Skin of body (tissue), 2 donors: ENCODE results near the gene SLC39A3. TPM values are rescaled to one million over a fixed set of nuclear protein-coding genes. Genes with fewer than 3 reads are reported as not detected.
A peak's percentile ranks its signal among the peaks of the same experiment; 100 is the strongest.

ENCODE experiments used
- DNase-seq: peaks from one replicate; lab custom pipeline; 2025; lab: John Stamatoyannopoulos, UW
- total RNA-seq: library from RNA; depleted of rRNA; stranded (reverse); fragments of >200 nt; gene quantifications from one replicate; pipeline ENCODE4 v1.2.3, GENCODE V29; 2014

The SLC39A3 gene, protein sequence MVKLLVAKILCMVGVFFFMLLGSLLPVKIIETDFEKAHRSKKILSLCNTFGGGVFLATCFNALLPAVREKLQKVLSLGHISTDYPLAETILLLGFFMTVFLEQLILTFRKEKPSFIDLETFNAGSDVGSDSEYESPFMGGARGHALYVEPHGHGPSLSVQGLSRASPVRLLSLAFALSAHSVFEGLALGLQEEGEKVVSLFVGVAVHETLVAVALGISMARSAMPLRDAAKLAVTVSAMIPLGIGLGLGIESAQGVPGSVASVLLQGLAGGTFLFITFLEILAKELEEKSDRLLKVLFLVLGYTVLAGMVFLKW
- total RNA-seq, result 8.7 TPM

DNA sequence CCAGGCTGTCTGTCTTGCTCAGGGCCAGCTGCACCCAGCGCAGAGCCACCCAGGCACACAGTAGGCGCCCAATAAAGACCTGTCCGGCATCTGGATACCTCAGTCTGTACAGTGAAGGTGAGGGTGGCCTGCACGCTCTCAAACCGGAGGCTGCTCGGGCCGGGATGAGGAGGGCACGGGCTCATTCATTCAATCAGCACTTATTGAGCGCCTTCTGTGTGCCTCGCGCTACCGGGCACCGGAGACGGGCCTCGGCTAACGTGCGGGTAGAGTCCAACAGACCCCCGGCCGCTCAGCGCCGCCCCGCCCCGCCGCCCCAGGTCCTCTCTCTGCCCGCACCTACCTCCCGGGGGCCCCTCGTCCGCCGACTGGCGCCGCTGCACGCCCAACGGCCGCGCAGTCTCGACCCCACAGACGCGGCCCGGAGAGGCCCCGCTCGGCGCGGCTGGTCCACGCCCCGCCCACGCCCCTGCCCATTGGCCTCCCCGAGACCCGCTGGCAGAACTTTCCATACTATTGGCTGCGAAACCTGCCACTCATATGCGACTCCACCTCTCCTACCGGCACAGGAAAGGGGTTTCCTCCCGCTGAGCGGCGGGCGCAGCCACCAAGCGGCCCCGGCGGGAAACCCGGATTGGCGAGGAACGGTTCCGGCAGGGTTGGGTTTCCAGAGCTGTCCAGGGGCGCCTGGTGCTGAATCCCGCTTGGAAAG, at the start of gene SLC39A3:
TSS of gene SLC39A3 (minus strand) at position 416 of the 712 bp plus-strand sequence. CDS start 2,760 bp downstream, outside the sequence.
- peak; percentile 97 for DNase-seq

DNA sequence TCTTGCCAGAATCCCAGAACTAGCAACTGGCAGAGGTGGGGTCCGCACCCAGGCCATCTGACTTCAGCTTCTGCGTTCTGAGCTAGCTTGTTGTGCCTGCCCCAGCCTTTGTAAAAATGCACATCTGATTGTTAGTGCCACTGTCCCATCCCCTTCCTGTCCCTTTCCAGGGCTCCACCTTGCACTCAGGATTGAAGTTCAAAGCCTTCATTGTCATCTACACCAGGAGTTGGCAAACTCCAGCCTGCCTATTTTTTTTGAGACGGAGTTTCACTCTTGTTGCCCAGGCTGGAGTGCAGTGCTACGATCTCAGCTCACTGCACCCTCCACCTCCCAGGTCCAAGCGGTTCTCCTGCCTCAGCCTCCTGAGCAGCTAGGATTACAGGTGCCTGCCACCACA, 48.4 kb upstream of the SLC39A3 start:
- DNase-seq, result no peak

DNA sequence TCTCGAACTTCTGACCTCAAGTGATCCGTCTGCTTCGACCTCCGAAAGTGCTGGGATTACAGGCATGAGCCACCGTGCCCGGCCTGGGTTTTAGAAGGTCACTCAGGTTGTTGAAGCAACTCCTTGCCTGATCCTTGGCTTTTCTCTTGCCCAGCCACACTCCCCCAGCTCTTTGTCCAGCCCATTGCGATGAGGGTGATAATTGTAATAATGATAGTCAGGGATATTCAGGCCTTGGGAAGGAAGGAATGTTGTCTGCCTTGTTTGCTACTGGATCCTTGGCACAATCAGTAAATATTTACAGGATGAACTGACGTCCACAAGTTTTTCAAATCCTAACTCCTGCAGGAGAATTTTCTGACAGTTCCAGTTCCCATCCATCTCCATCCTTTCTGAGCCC, 47.3 kb upstream of the SLC39A3 start:
- DNase-seq, result no peak

DNA sequence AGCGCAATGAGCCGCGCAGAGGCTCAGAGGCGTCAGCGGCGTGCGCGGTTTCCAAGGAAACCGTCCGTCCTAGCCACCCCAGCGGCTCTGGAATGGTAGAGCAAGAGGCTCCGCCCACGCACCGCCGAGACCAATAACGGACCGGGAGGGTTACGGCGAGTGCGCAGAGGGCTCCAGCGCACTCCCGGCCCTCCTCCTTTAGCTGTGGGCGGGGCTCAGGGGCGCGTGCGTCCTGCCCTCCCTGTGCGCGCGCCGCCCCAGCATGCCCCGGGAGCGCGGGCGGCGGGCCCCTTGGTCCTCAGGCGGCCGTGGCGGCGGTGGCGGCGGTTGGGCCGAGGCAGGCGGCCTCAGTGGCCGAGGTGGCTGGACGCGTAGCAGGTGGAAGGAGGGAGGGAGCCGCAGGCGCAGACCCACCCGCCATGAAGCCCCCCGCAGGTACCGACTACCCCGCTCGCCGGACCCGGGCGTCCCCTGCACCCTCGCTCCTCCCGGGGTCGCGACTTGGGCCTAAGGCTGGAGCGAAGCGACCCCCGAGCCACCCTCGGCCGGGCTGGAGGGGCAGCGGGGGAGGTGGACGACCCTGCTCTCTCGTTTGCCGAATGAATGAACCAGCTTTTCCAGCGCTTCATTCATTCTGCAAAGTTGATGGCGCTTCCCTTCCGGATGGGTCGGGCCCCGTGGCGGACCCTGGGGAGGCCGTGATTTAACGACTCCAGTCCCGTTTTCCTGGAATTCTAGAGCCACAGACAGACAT, 45.6 kb upstream of the SLC39A3 start, which contains the start of gene THOP1:
TSS of gene THOP1 (plus strand) at position 260 of the 754 bp plus-strand sequence. CDS start at position 420, 160 bp downstream.
- DNase-seq, result peak; percentile 98

DNA sequence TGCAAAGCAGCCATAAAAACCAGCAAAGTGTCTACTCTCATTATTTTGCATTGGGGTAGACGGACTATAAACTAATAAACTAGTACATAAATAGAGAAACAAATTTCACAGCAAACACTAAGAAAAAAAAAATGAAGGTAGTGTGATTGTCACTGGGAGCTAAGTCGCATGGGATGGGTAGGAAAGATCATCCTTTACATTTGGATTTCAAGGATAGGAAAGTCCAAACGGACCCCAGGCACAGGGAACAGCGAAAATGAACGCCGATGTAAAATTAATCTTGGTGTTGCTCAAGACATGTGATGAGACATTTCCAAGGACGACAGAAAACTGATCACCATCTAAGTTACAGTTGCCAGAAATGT, 43.9 kb upstream of the SLC39A3 start:
- no peak for DNase-seq

DNA sequence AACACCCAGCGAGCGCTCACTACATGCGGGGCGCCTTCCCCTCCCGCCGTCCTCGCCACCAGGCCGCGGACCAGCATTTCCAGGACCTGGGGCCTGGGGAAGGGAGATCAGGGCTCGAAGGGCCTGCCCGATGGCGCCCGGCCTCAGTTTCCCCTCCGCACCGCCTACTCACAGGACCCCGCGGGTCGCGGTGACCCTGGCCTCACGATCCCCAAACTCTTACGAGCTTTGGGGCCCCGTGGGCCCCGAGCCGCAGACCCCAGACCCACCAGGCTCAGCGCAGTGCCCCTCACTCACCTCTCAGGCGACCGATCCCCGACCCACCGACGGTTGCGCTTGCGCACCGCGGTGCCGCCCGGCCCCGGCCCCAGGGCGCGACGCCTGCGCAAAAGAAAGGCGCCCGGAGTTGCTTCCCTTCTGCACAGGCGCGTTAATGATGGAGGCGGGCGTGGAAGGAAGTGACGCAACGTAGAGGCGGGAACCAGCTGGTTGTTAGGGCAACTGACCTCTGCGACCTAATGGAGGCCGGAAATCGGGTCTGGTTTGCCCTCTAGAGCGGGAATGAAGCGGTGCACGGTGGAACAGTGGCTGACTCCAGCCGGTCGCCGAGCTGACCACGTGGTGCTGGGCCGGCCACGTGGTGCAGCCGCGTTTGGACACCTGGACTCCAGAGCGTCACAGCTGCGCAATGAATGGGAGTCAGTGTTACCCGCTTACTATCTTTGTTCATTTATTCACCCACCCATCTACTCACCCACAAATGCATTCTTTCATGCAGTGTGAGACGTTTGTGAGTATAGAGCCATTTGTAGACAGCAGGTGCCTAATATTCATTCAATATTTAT, 43.3 kb upstream of the SLC39A3 start, which contains the start of gene SGTA:
TSS of gene SGTA (minus strand) at position 338 of the 845 bp plus-strand sequence. CDS start 14,205 bp downstream, outside the sequence.
- DNase-seq, result peak; percentile 95

DNA sequence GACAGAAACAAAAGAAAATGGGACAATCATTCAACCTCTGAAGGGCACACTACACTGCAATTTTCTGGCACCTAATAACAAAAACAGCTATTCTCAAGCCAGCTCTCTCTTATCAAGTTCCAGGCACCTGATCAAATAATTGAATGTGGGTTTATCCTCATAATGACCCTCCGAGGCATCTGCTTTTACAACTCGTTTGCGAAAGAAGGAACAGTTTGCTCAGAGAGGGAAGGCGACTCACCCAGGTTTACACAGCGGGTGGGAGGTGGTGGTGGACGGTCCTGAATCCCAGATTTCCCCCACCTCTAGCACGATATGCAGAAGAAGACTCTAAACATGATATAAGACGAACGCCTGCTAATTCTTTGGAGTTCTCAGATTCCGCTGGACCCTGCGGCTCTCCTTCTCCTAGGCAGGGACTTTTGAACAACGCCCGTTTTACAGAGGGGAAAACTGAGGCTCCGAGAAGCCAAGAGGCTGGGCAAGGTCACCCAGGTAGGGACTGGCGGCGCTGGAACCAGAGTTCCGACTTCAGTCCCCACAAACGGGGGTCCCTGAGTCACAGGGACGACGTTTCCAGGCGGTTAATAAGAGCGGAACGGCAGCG, 42.6 kb upstream of the SLC39A3 start:
- no peak for DNase-seq

DNA sequence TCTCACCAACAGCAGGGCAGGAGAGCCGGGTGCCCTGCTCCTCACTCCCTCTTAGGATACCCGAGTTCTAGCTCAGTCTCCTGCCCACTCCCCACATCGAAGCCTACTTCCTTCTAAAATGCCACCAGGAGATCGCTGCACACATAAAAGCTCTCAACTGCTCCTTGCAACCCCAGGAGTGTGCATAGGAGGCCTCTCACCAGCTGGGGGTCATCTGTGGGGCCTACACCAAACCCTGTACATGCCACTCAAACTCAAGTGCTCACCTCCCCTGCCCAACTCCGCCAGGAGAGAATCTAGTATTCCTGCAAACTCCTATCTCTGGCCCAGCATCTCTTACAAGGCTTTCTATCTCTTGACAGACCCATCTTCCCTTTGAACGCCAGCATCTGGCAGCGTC, 40.5 kb upstream of the SLC39A3 start:
- no peak for DNase-seq

DNA sequence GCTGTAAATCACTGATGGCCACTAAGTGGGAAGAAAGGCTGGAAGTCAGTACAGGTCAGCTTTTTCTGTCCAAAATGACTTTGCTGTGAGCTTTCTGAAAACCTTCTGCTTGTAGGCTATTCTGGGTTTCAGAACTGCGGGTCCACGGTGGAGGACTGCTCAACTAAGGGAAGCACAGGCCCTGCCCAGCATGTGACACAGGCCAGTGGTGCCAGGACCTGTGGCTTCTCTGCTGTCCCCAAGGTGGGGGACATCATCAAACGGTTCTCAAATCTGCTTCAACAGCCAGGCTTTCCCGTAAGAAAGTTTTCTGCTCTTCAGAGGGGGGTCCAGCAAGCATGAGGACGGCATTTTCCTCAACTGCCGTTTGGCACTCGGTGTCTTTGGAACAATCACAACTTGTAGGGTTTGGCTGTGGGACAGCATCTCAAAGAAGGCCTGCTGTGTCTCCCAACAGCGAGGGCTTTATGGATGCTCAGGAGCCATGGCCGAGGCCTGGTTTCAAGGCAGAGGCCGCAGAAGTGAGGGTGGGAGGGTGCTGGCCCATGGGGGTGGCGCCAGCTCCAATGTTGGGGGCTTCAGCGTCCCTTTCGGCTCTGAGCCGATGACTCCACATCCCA, 39.4 kb upstream of the SLC39A3 start:
- DNase-seq, result no peak

DNA sequence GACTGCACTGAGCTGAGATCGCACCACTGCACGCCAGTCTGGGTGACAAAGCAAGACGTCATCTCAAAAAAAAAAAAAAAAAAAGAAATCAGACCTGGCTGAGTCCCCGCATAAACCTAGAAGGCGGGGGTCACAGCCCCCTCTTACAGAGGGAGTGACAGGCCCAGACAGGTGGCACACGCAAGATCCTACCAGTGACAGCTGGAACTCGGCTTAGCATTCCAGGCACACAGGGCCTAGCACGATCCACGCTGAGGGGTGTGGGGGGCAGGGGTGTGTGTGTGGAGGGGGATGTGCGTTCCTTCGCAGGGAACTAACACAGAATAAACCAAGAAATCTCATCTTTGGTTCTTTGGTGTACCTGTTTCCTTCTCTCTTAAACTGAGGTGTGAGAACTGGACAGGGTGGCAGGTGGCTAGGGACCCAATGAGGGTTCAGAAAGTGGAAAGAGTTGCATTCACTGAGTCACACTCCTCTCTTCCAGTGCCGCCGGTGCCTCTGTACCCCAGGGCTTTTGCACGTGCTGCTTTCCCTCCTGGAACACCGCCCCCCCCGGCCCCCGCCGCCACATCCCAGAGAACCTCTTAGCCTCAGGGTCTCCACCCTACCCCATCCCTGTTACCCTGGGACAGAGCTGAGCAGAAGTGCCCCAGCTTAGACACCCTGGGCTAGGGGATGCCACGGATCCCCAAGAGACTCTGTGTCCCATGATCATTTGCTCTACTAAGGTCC, 38.3 kb upstream of the SLC39A3 start:
- DNase-seq, result no peak

DNA sequence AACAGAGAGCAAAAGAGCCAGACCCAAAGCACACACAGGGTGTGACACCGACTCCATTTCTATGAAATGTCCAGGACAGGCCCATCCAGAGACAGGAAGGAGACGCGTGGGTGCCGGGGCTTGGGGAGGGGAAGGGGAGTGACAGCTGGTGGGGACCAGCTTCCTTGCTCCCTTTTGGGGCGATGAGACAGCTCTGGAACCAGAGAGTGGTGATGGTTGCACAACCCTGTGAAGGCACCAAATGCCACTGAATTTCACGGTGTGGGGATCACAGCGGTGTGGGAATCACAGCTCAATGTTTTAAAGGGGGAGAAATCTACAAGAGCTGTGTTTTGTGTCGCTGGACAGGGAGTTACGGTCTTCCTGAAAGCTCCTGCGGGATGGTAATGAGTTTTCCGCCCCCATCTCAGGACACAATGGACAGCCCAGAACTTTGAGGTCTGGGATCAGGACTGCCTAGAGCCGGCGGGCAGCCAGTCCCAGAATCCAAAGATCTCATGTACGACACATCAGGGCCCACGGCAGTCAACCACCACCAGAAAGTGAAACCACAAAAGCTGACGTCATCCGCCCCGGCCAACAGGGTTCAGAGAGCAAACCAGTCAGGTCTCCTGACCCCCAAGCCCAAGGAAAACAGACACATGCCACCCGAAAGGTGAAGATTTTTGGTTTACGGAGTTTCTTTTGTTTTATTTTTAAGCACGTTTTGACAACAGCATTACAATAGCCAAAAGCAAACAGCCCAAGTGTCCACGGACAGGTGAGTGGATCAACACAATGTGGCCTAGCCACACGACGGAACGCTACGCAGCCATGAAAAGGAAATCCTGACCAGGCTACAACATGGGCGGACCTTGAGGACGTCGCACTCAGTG, 36.0 kb upstream of the SLC39A3 start:
- no peak for DNase-seq

DNA sequence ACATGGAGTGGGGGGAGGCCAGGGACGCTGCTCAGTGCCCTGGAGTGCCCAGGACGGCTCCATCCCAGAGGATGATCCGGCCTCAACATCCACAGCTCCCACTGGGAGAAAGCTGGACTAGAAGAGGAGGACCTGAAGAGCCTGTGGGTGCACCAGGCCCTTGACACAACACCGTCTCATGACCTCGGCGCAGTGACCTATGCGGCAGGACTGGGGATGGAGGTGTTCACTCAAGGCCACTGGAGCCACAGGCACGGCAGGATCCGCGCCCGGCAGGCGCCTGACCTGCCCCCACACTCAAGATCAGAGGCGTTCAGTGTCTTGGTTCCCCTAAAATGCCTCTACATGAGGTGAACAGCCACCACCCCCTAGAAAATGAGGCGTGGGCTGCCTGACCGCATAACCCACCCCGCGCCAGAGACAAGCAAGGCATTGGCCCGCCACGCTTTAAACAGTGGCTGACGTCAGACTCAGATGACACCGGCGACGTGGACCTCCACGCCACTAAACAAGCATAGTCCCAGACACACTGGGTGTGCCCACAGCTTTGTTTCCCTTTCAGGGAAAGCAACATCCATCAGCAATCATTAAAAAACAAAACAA, 35.2 kb upstream of the SLC39A3 start:
- DNase-seq, result no peak

DNA sequence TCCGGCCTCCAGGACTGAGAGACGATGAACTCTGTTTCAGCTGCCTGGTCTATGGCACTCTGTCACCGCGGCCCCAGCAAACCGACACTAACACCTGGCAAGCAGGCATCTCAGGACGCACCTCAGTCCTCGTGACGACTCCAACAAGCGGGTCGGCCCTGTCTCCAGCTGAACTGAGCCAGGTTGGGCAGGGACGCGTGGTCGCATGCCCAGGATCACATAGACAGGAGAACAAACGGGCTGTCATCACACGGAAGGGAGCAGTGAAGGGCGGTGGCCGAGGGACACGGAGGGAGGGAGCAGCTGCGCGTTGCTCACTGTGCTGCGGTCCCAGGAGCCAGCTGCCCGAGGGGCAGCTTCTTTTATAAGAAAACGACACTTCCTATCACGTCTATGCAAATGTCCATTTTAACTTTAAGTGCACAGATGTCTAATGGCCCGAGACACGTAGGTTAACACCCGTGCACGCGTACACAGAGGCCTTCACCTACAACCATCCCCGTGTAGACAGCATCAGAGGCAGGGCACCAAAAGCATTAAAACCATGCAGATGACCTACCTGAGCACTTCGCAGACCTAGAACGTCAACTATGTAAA, 34.4 kb upstream of the SLC39A3 start:
- no peak for DNase-seq

DNA sequence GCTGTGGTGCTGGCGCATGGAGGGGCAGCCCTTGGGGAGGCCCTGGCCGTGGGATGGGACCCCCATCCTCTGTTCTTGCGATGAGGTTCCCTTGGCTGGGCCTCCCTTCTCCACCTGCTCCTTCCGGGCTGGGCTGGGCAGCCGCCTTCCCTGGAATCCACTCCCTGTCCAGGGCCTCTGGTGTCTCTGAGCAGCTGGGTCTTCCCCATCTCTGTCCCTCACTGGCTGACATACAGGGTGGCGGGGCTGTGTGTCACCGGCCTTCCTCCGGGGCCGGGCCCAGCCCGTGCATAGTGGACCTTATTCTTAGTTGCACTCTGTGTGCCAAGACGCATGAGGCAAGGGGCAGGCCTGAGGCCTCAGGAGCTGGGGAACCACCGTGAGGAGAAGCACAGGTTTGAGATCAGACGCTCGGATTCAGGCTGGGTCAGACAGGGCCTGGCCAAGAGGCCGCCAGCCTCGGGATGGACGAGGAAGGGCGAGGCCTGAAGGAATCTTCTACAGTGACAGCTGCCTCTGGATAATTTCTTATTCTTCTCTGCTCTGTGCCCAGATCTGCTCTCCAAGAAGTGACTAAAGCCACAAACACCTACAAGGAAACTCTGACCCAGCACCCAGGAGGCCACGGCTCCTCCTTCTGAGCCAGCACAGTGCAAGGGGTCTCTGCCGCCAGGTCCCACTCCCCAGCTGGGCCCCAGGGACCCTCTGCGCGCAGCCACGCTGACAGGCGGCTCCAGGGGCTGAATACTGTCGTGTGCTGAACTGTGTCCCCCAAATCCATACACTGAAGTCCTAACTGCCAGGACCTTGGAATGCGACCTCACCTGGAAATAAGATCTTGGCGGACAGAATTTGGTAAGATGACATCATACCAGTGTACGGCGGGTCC, 32.2 kb upstream of the SLC39A3 start:
- no peak for DNase-seq

DNA sequence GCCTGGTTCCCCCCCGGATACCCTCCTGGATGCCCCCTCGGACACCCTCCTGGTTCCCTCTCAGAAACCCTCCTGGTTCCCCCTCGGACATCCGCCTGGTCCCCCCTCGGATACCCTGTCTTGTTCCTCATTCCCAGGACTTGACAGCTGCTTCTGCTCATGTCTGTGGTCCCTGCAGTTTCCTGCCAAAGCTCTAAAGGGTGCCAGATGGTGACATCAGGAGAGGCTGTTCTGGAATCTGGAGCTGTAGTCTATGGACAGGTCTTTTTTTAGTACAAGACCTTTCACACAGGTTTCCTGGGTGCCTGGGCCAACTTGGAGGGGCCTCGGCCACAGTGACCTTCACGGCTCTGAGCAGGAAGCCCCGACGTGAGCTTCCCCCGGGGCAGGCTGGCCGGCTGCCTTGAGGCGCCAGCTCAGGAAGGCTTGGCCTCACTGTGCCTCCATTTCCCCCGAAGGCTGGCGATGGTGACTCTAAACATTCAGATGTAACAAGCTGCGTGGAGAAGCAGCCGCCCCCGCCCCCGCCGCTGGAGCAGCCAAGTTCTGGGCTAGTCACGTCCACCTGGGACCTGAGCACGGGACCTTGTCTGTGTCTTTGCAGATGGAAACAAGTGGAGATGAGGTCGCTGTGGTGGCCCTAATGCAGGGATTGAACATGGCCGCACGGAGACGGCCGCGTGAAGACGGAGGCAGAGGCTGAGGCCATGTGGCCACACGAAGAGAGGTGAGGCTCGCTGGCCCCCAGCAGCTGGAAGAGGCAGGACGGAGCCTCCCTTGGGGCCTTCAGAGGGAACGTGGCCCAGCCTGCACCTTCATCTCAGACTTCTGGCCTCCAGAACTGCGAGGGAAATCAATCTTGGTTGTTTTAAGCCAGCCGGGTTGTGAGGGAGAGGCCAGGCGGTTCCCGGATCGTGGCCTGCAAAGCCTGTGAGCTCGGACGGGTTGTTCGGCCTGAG, 30.5 kb upstream of the SLC39A3 start:
- DNase-seq, result peak; percentile 72
